HG03520 (cell line): Measurements from ENCODE around the gene KRT9.

Source experiments
- ATAC-seq: cut with Tn5 transposase; IDR thresholded peaks from one replicate; pipeline ENCODE4 v1.9.1; 2021; ENCODE audit warnings: mild to moderate bottlenecking, moderate library complexity; ENCODE audit not compliant: unreplicated experiment

The KRT9 gene

GRCh38 chr17:41530062-41531048 lies 41.5 kb downstream of the KRT9 start:
- no peak for ATAC-seq

- ATAC-seq, result no peak
Measured at GRCh38 chr17:41529491-41529915, 42.4 kb downstream of the KRT9 start.

- ATAC-seq, result no peak
Measured at GRCh38 chr17:41528959-41529353, 42.9 kb downstream of the KRT9 start.

- ATAC-seq, result no peak
Measured at GRCh38 chr17:41527063-41528023, 44.5 kb downstream of the KRT9 start.

- ATAC-seq, result no peak
Measured at GRCh38 chr17:41524261-41524660, 47.6 kb downstream of the KRT9 start.

- no peak for ATAC-seq
Measured at GRCh38 chr17:41523787-41524186, 48.1 kb downstream of the KRT9 start.

GRCh38 chr17:41523225-41523593 lies 48.6 kb downstream of the KRT9 start:
- no peak for ATAC-seq

GRCh38 chr17:41522301-41523224 lies 49.3 kb downstream of the KRT9 start:
- no peak for ATAC-seq

- ATAC-seq, result no peak
Measured at GRCh38 chr17:41521574-41522261, 50.1 kb downstream of the KRT9 start.

GRCh38 chr17:41520821-41521521 lies 50.9 kb downstream of the KRT9 start:
- ATAC-seq, result no peak

- ATAC-seq, result no peak
Measured at GRCh38 chr17:41519501-41520224, 52.2 kb downstream of the KRT9 start.

GRCh38 chr17:41518789-41519449 lies 52.9 kb downstream of the KRT9 start, which contains the start of gene KRT15:
Gene KRT15 (minus strand): TSS chr17:41518890. CDS start chr17:41518827, 63 bp downstream.
- no peak for ATAC-seq

- ATAC-seq, result no peak
Measured at GRCh38 chr17:41518031-41518430, 53.8 kb downstream of the KRT9 start.

- ATAC-seq, result no peak
Measured at GRCh38 chr17:41516830-41517283, 55.0 kb downstream of the KRT9 start.

- no peak for ATAC-seq
Measured at GRCh38 chr17:41516147-41516829, 55.6 kb downstream of the KRT9 start.
